Nephron (organoid): Measurements from ENCODE around the gene UBR7.

ENCODE experiments used
- H3K27ac Mint-ChIP-seq, 3 experiments: 2 replicates each; pipeline ENCODE4 v1.8.0; 2020; ENCODE audit warnings: mixed read lengths in 3 of 3, mild to moderate bottlenecking in 2 of 3, moderate library complexity in 1 of 3
- H3K27me3 Mint-ChIP-seq: 2 replicates; pipeline ENCODE4 v1.8.0; 2021; ENCODE audit warnings: low read depth, mild to moderate bottlenecking, moderate library complexity, mixed read lengths
- H3K36me3 Mint-ChIP-seq: 2 replicates; pipeline ENCODE4 v1.8.0; 2020; ENCODE audit warnings: low read depth, mixed read lengths
- H3K4me1 Mint-ChIP-seq: 2 replicates; pipeline ENCODE4 v1.8.0; 2020; ENCODE audit warnings: mixed read lengths
- H3K4me3 Mint-ChIP-seq, 3 experiments: 2 replicates each; pipeline ENCODE4 v1.8.0; 2020; ENCODE audit warnings: mild to moderate bottlenecking in 3 of 3, mixed read lengths in 3 of 3, moderate library complexity in 2 of 3
- H3K9me3 Mint-ChIP-seq: 2 replicates; pipeline ENCODE4 v1.8.0; 2020; ENCODE audit warnings: mixed read lengths
- CTCF ChIP-seq, 3 experiments: fragments of 200-600 bp; sonication (generic); IDR thresholded peaks; one replicate each; pipeline ENCODE4 v1.5.0; 2021; ENCODE audit warnings: antibody characterized with exemption in 3 of 3; ENCODE audit not compliant: unreplicated experiment in 3 of 3

Gene UBR7

DNA sequence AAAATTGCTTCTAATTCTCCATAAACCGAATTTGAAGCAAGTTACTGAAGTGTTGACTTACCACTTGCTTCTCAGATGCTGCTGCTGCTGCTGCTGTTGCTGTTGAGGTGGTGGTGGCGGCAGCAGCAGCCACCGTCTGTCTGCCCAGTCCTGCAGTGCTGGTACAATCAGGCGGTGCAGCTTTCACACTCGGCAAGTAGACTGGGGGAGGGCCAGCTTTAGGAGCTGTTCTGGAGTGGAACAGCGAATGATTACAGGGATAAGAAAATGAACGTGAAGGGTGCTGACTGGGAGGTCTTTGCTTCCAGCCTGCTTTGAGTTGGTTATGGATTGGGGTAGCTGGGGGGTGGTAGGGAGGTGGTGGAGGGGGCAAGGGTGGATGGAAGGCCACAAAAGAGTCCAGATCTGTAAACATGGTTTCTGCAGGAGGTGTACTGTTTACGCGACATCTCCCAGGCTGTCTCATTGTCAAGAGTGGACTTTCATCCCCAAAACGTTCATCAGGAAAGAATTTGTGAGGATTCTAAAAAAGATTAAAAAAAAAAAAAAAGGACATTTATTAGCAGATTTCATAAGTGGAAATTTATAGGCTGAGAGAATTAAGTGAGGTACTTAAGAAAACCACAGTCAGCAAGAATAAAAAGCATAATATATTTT is 38.8 kb downstream of the UBR7 start:
- Mint-ChIP-seq H3K4me1 (no peaks in the 10 kb centered on the region), H3K27me3 (no peaks in the 10 kb centered on the region), H3K36me3 (peaks cover 68% of the 10 kb centered on the region), H3K4me3 (no peak overlapping the region), H3K9me3 (no peaks in the 10 kb centered on the region), H3K27ac (no peak overlapping the region)
- no peak for TF ChIP-seq CTCF (IDR thresholded peaks at IDR 0.05; ENCODE audit: unreplicated experiment in 3 of 3)

GRCh38 chr14:93246534-93246933 is 39.5 kb downstream of the UBR7 start:
- Mint-ChIP-seq H3K4me1 (no peaks in the 10 kb centered on the region), H3K27me3 (no peaks in the 10 kb centered on the region), H3K27ac (no peak overlapping the region), H3K9me3 (no peaks in the 10 kb centered on the region), H3K36me3 (peaks cover 72% of the 10 kb centered on the region), H3K4me3 (no peak overlapping the region)
- TF ChIP-seq CTCF (IDR thresholded peaks at IDR 0.05; ENCODE audit: unreplicated experiment in 3 of 3): no peak

DNA sequence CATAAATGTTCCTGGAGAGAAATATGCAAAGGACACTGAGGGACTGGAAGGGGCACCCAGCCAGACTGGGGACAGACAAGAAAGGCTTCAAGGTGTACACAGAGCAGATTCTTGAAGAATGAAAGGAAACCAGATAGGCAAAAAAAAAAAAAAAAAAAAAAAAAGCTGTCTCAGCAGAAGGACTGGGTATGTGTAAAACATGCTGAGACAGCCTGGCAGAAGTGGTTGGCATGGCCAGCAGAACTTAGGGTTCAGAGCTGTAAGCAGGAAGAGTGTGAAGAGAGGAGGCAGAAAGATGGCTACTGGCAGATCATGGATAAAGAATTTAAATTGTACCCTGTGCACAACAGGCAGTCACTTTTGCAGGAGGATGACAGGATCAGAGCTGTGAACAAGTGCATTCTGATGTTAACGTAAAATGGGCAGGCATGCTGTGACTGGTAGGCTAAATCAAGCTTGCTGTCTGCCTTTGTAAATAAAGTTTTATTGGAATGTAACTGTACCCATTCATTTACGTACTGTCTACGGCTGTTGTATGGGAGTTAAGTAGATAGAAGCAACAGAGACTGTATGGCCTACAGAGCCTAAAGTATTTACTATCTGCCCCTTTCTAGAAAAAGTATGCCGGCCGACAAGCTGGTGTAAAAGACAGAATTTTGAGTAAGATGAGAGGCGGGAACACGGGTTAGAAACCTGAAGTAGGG is 42.2 kb downstream of the UBR7 start:
- Mint-ChIP-seq H3K9me3 (no peaks in the 10 kb centered on the region), H3K4me3 (no peak overlapping the region)

DNA sequence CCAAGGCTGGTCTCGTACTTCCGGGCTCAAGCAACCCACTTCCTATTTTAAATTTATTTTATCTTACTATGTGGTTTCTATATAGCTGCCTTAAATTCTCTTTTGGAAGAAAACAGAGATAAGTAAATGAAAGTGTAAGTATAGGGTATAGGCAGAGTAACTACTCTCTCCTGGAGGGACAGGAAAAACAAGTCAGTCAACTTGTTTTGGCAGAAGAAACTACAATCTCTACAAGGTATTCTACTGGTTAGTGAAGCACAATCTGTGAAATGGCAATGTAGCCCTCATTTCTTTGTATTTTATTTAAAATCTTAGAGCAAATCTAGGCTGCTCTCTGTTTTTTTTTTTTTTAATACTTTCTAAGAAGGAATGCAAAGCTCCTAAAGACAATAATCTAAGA is 55.4 kb downstream of the UBR7 start:
- no peaks in the 10 kb centered on the region for H3K4me1 Mint-ChIP-seq
- H3K27me3 Mint-ChIP-seq: no peaks in the 10 kb centered on the region
- H3K27ac Mint-ChIP-seq: no peak overlapping the region
- no peak for TF ChIP-seq CTCF (IDR thresholded peaks at IDR 0.05; ENCODE audit: unreplicated experiment in 3 of 3)
- H3K9me3 Mint-ChIP-seq: no peaks in the 10 kb centered on the region
- peaks cover 24% of the 10 kb centered on the region for H3K36me3 Mint-ChIP-seq
- no peak overlapping the region for H3K4me3 Mint-ChIP-seq

More for the DNA sequence above, 42.2 kb downstream of the UBR7 start:
- H3K36me3 Mint-ChIP-seq: peaks cover 61% of the 10 kb centered on the region
- no peak overlapping the region for H3K27ac Mint-ChIP-seq
- no peak for TF ChIP-seq CTCF (IDR thresholded peaks at IDR 0.05; ENCODE audit: unreplicated experiment in 3 of 3)
- H3K4me1 Mint-ChIP-seq: no peaks in the 10 kb centered on the region
- H3K27me3 Mint-ChIP-seq: no peaks in the 10 kb centered on the region

GRCh38 chr14:93263416-93263815 is 56.4 kb downstream of the UBR7 start:
- no peak for TF ChIP-seq CTCF (IDR thresholded peaks at IDR 0.05; ENCODE audit: unreplicated experiment in 3 of 3)

DNA sequence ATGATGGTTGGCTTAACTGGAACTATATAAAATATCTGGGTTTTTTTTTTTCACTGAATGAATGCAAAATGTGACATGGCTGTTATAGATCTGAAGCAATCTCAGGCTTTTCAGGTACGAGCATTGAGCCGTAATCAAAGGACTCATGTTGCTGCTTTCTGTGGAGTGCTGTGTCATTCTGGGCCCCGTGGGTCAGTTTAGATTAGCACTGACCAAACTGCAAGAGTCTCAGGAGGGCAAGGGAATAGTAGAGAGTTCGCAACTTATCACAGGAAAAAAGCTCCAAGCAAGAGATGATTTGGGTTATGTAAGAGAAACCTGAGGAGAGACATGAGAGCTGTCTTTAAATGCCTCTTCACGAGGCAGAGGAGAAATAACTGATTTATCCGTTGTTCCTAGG is 59.1 kb downstream of the UBR7 start:
- no peak for TF ChIP-seq CTCF (IDR thresholded peaks at IDR 0.05; ENCODE audit: unreplicated experiment in 3 of 3)
- no peaks in the 10 kb centered on the region for H3K27me3 Mint-ChIP-seq
- H3K4me1 Mint-ChIP-seq: no peaks in the 10 kb centered on the region
- no peak overlapping the region for H3K27ac Mint-ChIP-seq
- peaks cover 12% of the 10 kb centered on the region for H3K36me3 Mint-ChIP-seq
- H3K4me3 Mint-ChIP-seq: no peak overlapping the region
- H3K9me3 Mint-ChIP-seq: no peaks in the 10 kb centered on the region

More at GRCh38 chr14:93263416-93263815, 56.4 kb downstream of the UBR7 start:
- no peaks in the 10 kb centered on the region for H3K27me3 Mint-ChIP-seq
- H3K4me3 Mint-ChIP-seq: no peak overlapping the region
- H3K36me3 Mint-ChIP-seq: peaks cover 18% of the 10 kb centered on the region
- H3K4me1 Mint-ChIP-seq: no peaks in the 10 kb centered on the region
- H3K9me3 Mint-ChIP-seq: no peaks in the 10 kb centered on the region
- no peak overlapping the region for H3K27ac Mint-ChIP-seq
